HepG2 (cell line): ENCODE measurements around the gene LGALS16. TPM values are rescaled to one million over a fixed set of nuclear protein-coding genes. Genes with fewer than 3 reads are reported as not detected.
A peak's percentile ranks its signal among the peaks of the same experiment; 100 is the strongest.

Source experiments
- ATAC-seq: fragments of 200-7000 bp; cut with Tn5 transposase; 3 replicates; pipeline ENCODE4 v1.9.1; 2020; ENCODE audit warnings: mild to moderate bottlenecking, moderate library complexity
- BruUV-seq: library from RNA; stranded (reverse); fragments of 400-500 nt; replicated peaks from 2 replicates; lab custom pipeline; 2021; lab: Mats Ljungman, UMichigan
- CTCF ChIA-PET: fragments of 300-600 bp; formaldehyde crosslinking; extraction: SDS; loops from one replicate; lab custom pipeline; 2021; ENCODE audit warnings: low total read pairs, inconsistent platforms, low intra/inter-chr PET ratio; lab: Yijun Ruan, JAX
- POLR2A ChIA-PET: fragments of 350-600 bp; sonication (Branson Sonifier 250); formaldehyde crosslinking; loops from one replicate; lab custom pipeline; 2020; ENCODE audit warnings: antibody characterized with exemption, inconsistent platforms; lab: Yijun Ruan, JAX
- DNase-seq: peaks from one replicate; pipeline ENCODE4 v3.0.0-alpha.2; 2015; ENCODE audit warnings: low spot score
- FAIRE-seq: peaks from 3 replicates; lab custom pipeline; 2011; peaks lifted over from hg19 to GRCh38; lab: Jason Lieb, UNC
- H2AFZ ChIP-seq: one replicate; pipeline ENCODE4 v1.6.1; 2011; ENCODE audit warnings: low read length, inconsistent platforms
- H3K27ac ChIP-seq: fragments of 300-600 bp; 3 replicates; pipeline ENCODE4 v1.8.0; 2011; ENCODE audit warnings: mixed run types, mild to moderate bottlenecking, mixed read lengths, low read length, inconsistent platforms; ENCODE audit not compliant: insufficient read depth; ENCODE audit errors: extremely low read length
- H3K27me3 ChIP-seq, 2 experiments: fragments of 200-600 bp in 1 of 2; 2 replicates in 1 of 2; 3 replicates in 1 of 2; pipeline versions ENCODE4 v1.6.0 to v1.8.0; 2011; ENCODE audit warnings: low read length in 2 of 2, mild to moderate bottlenecking in 2 of 2, moderate library complexity in 2 of 2, inconsistent platforms in 1 of 2; ENCODE audit not compliant: insufficient read depth in 2 of 2, control insufficient read depth in 1 of 2
- H3K36me3 ChIP-seq, 2 experiments: fragments of 200-600 bp in 1 of 2; replicated peaks in 1 of 2; 2 replicates in 1 of 2; 3 replicates in 1 of 2; pipeline versions ENCODE4 v1.5.1 to v1.8.0; 2011; ENCODE audit warnings: low read length in 2 of 2, inconsistent platforms in 1 of 2; ENCODE audit not compliant: insufficient read depth in 2 of 2, control insufficient read depth in 1 of 2
- H3K4me1 ChIP-seq: 2 replicates; pipeline ENCODE4 v1.5.1; 2012; ENCODE audit warnings: low read length, inconsistent platforms; ENCODE audit not compliant: insufficient read depth
- H3K4me2 ChIP-seq: 2 replicates; pipeline ENCODE4 v1.6.0; 2011; ENCODE audit warnings: low read depth, low read length, inconsistent platforms
- H3K4me3 ChIP-seq, 3 experiments: fragments of 200-600 bp in 1 of 3; sonication (generic), shearing (Covaris generic) in 1 of 3; replicated peaks in 1 of 3; 2 replicates each; pipeline ENCODE4 v1.5.1; 2011 to 2016; ENCODE audit warnings: low read length in 3 of 3, inconsistent platforms in 2 of 3, low read depth in 2 of 3, mild to moderate bottlenecking in 2 of 3, control low read depth in 1 of 3, mixed read lengths in 1 of 3; ENCODE audit not compliant: insufficient read depth in 1 of 3
- H3K79me2 ChIP-seq: one replicate; pipeline ENCODE4 v1.6.1; 2011; ENCODE audit warnings: low read length, inconsistent platforms; ENCODE audit not compliant: insufficient read depth
- H3K9ac ChIP-seq: 2 replicates; pipeline ENCODE4 v1.6.0; 2011; ENCODE audit warnings: mild to moderate bottlenecking, low read depth, low read length, inconsistent platforms; ENCODE audit not compliant: insufficient read depth
- H3K9me3 ChIP-seq: 2 replicates; pipeline ENCODE4 v1.5.1; 2012; ENCODE audit warnings: mild to moderate bottlenecking, low read length
- H4K20me1 ChIP-seq: 2 replicates; pipeline ENCODE4 v1.6.0; 2011; ENCODE audit warnings: inconsistent platforms, mild to moderate bottlenecking, low read length, moderate library complexity; ENCODE audit not compliant: insufficient read depth
- FOSL2 ChIP-seq: sonication (generic); formaldehyde crosslinking; IDR thresholded peaks from 2 replicates; pipeline ENCODE4 v1.4.0; 2020; ENCODE audit warnings: missing genetic modification reagents
- FOXJ3 ChIP-seq: sonication (generic); formaldehyde crosslinking; IDR thresholded peaks from 2 replicates; pipeline ENCODE4 v1.4.0; 2020; ENCODE audit warnings: missing genetic modification reagents, mild to moderate bottlenecking, borderline replicate concordance
- HMG20B ChIP-seq: conservative IDR thresholded peaks from 2 replicates; pipeline ENCODE4 v1.6.1; 2016; ENCODE audit warnings: missing genetic modification reagents, missing compliant biosample characterization
- HMGA1 ChIP-seq: sonication (generic); formaldehyde crosslinking; conservative IDR thresholded peaks from 2 replicates; pipeline ENCODE4 v1.4.0; 2020; ENCODE audit warnings: missing genetic modification reagents
- MYPOP ChIP-seq: sonication (generic); formaldehyde crosslinking; IDR thresholded peaks from 2 replicates; pipeline ENCODE4 v1.8.1; 2023; ENCODE audit warnings: mild to moderate bottlenecking, moderate library complexity, missing genetic modification reagents
- ZC3H4 ChIP-seq: sonication (generic); formaldehyde crosslinking; IDR thresholded peaks from 2 replicates; pipeline ENCODE4 v1.4.0; 2020; ENCODE audit warnings: missing genetic modification reagents, borderline replicate concordance
- ZNF251 ChIP-seq: sonication (generic); formaldehyde crosslinking; IDR thresholded peaks from 2 replicates; pipeline ENCODE4 v1.9.0; 2021; ENCODE audit warnings: mild to moderate bottlenecking, missing genetic modification reagents
- ZNF776 ChIP-seq: sonication (generic); formaldehyde crosslinking; IDR thresholded peaks from 2 replicates; pipeline ENCODE4 v1.4.0; 2020; ENCODE audit warnings: mild to moderate bottlenecking, missing genetic modification reagents
- WGBS: methylation state at CpG from one replicate; pipeline ENCODE4 v1.1.6; 2017; ENCODE audit warnings: low lambda C conversion rate; 5-methylcytosine and 5-hydroxymethylcytosine counted together
- in situ Hi-C: cut with HindIII; loops from 2 replicates; pipeline ENCODE4 v1.10.0; 2017; ENCODE audit warnings: low pct_unique_long_range_greater_than_20kb; ENCODE audit not compliant: extremely low pct_ligation_motif_present
- intact Hi-C: fragments of 100-400 bp; cut with micrococcal nuclease; formaldehyde crosslinking; loops from one replicate; pipeline ENCODE4 v1.10.0; 2022; ENCODE audit not compliant: unreplicated experiment
- polyA plus RNA-seq, 8 experiments: library from polyadenylated mRNA; depleted of rRNA in 3 of 8; stranded (reverse) in 7 of 8; unstranded in 1 of 8; fragments of >200 nt; fragmentation: Illumina TruSeq in 4 of 8; extraction: Trizol in 4 of 8; gene quantifications; 2 replicates each; pipeline versions ENCODE4 v1.2.1 to v1.2.3, GENCODE V29; 2011 to 2016; ENCODE audit warnings: low read depth in 4 of 8, missing spikeins in 1 of 8, mixed read lengths in 1 of 8; ENCODE audit not compliant: insufficient read depth in 1 of 8
- total RNA-seq, 5 experiments: library from RNA; depleted of rRNA; stranded (reverse); fragments of >200 nt; fragmentation: Illumina TruSeq; extraction: Trizol; gene quantifications; 2 replicates each; pipeline ENCODE4 v1.2.3, GENCODE V29; 2016; ENCODE audit warnings: low read depth in 1 of 5

The LGALS16 gene
- total and polyA plus RNA-seq, 2 of the 13 experiments (the other 11 are each of a cell fraction or from before 2014, with no cell fraction given) = not detected

DNA sequence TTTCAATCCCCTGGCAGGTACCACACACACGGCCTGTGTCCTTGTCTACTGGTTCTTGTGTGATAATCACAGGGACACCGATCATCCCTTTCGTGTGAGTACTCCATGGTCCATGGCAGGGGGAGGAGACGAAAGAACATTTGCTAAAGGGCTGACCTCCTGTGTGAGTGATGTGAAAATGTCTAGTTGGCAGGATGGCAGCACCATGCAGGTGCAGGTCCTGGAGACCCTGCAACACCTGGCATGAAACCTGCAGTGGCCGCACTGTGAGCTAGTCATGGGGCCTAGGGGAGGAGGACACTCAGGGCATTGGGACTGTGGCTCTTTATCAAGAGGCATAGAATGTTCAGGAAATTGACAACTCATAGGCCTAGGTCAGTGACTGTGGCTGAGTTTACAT is 25.7 kb downstream of the LGALS16 start:
- H2AFZ ChIP-seq = no peak overlapping the region
- no peaks in the 10 kb centered on the region for H3K79me2 ChIP-seq
- no peak for TF ChIP-seq HMG20B
- TF ChIP-seq, all 625 proteins: peak for 0
- BruUV-seq = no TSS peak
- in situ Hi-C loops = no loop called here
- Histone ChIP-seq H3K4me2 (no peak overlapping the region), H3K4me3 (no peak overlapping the region), H4K20me1 (no peaks in the 10 kb centered on the region), H3K36me3 (no peaks in the 10 kb centered on the region), H3K4me1 (peaks cover 26% of the 10 kb centered on the region), H3K9ac (no peak overlapping the region), H3K27me3 (peaks cover 1 to 12% of the 10 kb centered on the region in 2 experiments; a peak in 2 of 5 replicates), H3K27ac (no peak overlapping the region), H3K9me3 (no peaks in the 10 kb centered on the region)
- ChIA-PET POLR2A (no interaction called here), CTCF (no interaction called here)
- intact Hi-C loops = no loop called here
- ATAC-seq (no peak), FAIRE-seq (no peak), DNase-seq (no peak)
- 68% methylated on average over 4 of the region's 5 CpGs for WGBS

GRCh38 chr19:39684267-39684666 is 28.6 kb downstream of the LGALS16 start:
- Histone ChIP-seq H3K27ac (no peak overlapping the region), H3K4me2 (no peak overlapping the region), H4K20me1 (no peaks in the 10 kb centered on the region), H3K9ac (no peak overlapping the region), H3K4me1 (peaks cover 22% of the 10 kb centered on the region), H3K36me3 (no peaks in the 10 kb centered on the region), H3K79me2 (no peaks in the 10 kb centered on the region), H3K9me3 (no peaks in the 10 kb centered on the region), H3K27me3 (peaks cover 1 to 12% of the 10 kb centered on the region in 2 experiments; a peak in 2 of 5 replicates), H2AFZ (no peak overlapping the region), H3K4me3 (no peak overlapping the region)
- BruUV-seq = no TSS peak
- TF ChIP-seq FOSL2 (CRISPR knock-in tag) = 0 out of 2 replicates have a peak, but pooled peaks have one; percentile 11
- TF ChIP-seq HMGA1 (CRISPR knock-in tag) = no peak
- TF ChIP-seq MYPOP (CRISPR knock-in tag) = no peak
- no peak for TF ChIP-seq ZNF776 (CRISPR knock-in tag)
- TF ChIP-seq ZNF251 (CRISPR knock-in tag) = no peak
- no peak for TF ChIP-seq FOXJ3
- TF ChIP-seq ZC3H4 (CRISPR knock-in tag) = no peak
- intact Hi-C loops = no loop called here
- in situ Hi-C loops = no loop called here
- POLR2A ChIA-PET = no interaction called here
- no peak for DNase-seq
- FAIRE-seq = no peak
- CTCF ChIA-PET = no interaction called here
- 6% methylated on average over 5 of the region's 5 CpGs for WGBS
- ATAC-seq = no peak
